BJ (cell line): ENCODE measurements around the gene MAFF. TPM values are rescaled to one million over a fixed set of nuclear protein-coding genes. Genes with fewer than 3 reads are reported as not detected.
A peak's percentile ranks its signal among the peaks of the same experiment; 100 is the strongest.

Experiments
- CTCF ChIA-PET: fragments of 350-600 bp; formaldehyde crosslinking; extraction: SDS; loops from one replicate; lab custom pipeline; 2021; ENCODE audit warnings: antibody characterized with exemption, inconsistent platforms; lab: Yijun Ruan, JAX
- POLR2A ChIA-PET: fragments of 300-600 bp; sonication (Branson Sonifier 250); formaldehyde crosslinking; extraction: SDS; loops from one replicate; lab custom pipeline; 2021; ENCODE audit warnings: antibody characterized with exemption; lab: Charles Lee
- DNase-seq: peaks from one replicate; pipeline ENCODE4 v3.0.0-alpha.2; 2011; ENCODE audit warnings: low read depth
- H3K27me3 ChIP-seq: 2 replicates; pipeline ENCODE4 v1.6.0; 2011; ENCODE audit warnings: low read length; ENCODE audit not compliant: control insufficient read depth, insufficient read depth
- H3K36me3 ChIP-seq: 2 replicates; pipeline ENCODE4 v1.5.1; 2011; ENCODE audit warnings: low read length; ENCODE audit not compliant: control insufficient read depth, insufficient read depth
- H3K4me3 ChIP-seq: 2 replicates; pipeline ENCODE4 v1.5.1; 2011; ENCODE audit warnings: low read depth, mild to moderate bottlenecking, control low read depth, low read length
- polyA plus RNA-seq: library from polyadenylated mRNA; depleted of rRNA; stranded (reverse); fragments of >200 nt; gene quantifications from 2 replicates; pipeline ENCODE4 v1.2.3, GENCODE V29; 2011
- TF ChIP-seq, protein P1 (sequence below): IDR thresholded peaks from 2 replicates; pipeline ENCODE4 v1.5.1; 2011; ENCODE audit warnings: low read depth, mild to moderate bottlenecking, control low read depth, inconsistent platforms, low read length, moderate library complexity; ENCODE audit not compliant: insufficient read depth

MAFF gene
- polyA plus RNA-seq, 1 experiment, result 14.8 TPM

DNA sequence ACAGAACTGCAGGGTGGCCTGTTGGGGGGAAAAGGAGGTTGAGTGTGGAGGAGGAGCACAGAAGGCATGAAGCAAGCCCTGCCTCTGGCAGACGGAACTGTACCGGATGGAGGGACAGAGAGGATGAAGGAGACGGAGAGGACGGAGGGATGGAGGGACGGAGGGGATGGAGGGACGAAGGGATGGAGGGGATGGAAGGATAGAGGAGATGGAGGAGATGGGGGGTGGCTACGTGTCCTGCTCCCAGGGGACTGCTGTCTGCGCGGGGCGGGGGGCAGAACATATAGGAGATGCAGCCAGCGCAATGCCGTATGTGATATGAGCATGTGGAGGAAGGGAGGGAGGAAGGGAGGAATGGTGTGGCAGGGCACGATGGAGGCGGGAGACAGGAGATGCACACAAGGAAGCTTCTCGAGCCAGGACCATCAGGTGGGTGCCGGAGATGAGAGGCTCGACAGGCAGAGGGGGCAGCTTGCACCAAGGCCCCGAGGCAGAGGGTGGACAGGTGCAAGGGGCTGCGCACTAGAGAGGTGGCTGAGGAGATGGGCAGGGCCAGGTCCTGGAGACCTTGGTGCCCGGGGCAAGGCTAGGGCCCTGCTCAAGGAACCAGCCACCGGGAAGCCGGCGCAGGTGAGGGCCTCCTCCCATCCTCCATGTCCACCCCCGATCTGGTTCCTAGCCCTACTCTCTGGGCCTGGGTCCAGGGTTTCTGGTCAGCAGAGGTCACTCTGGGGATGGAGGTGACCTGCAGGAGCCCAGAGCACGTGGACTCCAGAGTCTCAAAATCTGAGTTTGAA, 25.3 kb downstream of the MAFF start:
- Histone ChIP-seq H3K27me3 (no peaks in the 10 kb centered on the region), H3K4me3 (no peak overlapping the region), H3K36me3 (peaks cover 45% of the 10 kb centered on the region)
- DNase-seq, result no peak
- POLR2A ChIA-PET, result no interaction called here
- CTCF ChIA-PET, result interaction anchor here (1.7 kb wide), 1 partner anchor 15 kb away, joined by 3 read pairs; no protein-coding TSS in a partner anchor
- TF ChIP-seq, protein P1, sequence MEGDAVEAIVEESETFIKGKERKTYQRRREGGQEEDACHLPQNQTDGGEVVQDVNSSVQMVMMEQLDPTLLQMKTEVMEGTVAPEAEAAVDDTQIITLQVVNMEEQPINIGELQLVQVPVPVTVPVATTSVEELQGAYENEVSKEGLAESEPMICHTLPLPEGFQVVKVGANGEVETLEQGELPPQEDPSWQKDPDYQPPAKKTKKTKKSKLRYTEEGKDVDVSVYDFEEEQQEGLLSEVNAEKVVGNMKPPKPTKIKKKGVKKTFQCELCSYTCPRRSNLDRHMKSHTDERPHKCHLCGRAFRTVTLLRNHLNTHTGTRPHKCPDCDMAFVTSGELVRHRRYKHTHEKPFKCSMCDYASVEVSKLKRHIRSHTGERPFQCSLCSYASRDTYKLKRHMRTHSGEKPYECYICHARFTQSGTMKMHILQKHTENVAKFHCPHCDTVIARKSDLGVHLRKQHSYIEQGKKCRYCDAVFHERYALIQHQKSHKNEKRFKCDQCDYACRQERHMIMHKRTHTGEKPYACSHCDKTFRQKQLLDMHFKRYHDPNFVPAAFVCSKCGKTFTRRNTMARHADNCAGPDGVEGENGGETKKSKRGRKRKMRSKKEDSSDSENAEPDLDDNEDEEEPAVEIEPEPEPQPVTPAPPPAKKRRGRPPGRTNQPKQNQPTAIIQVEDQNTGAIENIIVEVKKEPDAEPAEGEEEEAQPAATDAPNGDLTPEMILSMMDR, result no peak

DNA sequence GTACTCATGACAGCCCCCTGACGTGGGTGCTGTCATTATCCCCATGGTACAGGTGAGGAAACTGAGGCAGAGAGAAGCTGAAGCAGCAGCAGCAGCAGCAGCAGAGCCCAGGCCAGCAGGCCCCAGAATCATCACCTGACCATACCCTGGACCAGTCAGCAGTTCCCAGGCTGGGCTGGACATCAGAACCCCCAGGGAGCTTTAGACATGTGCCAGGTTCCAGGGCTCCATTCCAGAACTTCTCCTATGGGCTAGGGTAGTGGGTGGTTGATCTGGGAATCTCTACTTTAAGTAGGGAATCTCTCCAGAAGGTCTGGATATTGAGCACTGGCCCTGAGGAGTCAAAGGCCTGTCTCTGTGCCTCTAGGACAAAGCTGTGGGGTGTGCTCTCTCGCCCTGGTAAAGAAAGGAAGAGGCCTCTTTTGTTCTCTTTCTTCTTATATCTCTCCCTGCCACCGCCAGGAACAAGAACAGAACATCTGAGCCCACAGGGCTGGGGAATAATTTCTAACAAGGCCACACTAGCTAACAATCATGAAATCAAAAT, 26.6 kb downstream of the MAFF start:
- ChIA-PET POLR2A (interaction anchor here (0.8 kb wide), 1 partner anchor 9 kb away, joined by 3 read pairs; no protein-coding TSS in a partner anchor), CTCF (interaction anchor here (0.9 to 3.5 kb wide), 6 partner anchors 9 to 159 kb away, joined by 3 to 18 read pairs (median 3); no protein-coding TSS in a partner anchor)
- H3K36me3 ChIP-seq, result peaks cover 45% of the 10 kb centered on the region
- H3K4me3 ChIP-seq, result no peak overlapping the region
- DNase-seq, result no peak
- TF ChIP-seq, protein P1, result no peak
- no peaks in the 10 kb centered on the region for H3K27me3 ChIP-seq

DNA sequence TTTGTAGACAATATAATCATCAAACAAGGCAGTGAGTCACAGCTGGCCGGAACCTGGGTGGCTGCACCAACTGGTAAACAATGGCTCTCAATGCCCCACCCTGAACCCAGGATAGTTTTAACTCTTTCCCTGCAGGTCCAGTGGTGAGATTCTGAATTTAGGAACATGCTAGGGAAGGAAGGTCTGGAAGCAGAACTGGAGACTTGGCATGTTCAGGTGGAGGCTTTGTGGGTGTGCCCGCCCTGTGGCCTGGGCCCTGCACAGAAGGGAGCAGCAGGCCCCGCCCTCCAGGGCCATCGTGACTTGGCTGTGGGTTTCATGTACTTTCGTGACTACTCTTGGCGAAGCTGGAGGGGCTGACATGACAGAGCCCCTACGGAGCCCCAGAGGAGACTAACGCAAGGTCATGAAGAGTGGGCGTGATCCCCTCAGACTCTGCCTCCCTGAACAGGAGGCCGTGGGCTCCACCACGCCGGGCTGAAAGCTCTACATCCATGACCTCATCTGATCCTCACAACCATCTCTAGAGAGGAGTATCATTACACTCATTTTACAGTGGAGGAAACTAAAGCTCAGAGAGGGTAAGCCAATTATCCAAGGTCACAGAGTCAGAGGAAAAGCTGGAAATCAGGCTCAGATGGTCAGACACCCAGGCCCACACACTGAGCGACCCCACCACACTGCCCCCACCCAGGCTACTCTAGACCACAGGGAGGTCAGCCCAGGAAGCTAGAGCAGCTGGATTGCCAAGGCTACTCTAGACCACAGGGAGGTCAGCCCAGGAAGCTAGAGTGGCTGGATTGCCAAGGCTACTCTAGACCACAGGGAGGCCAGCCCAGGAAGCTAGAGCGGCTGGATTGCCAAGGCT, 27.3 kb downstream of the MAFF start:
- no peak overlapping the region for H3K4me3 ChIP-seq
- POLR2A ChIA-PET, result interaction anchor here (0.6 to 0.8 kb wide), 3 partner anchors 9 to 943 kb away, joined by 3 to 12 read pairs (median 3); no protein-coding TSS in a partner anchor
- peak; percentile 35 for DNase-seq
- H3K36me3 ChIP-seq, result peaks cover 43% of the 10 kb centered on the region
- TF ChIP-seq, protein P1, result no peak
- no peaks in the 10 kb centered on the region for H3K27me3 ChIP-seq
- CTCF ChIA-PET, result interaction anchor here (0.9 to 3.5 kb wide), 8 partner anchors 9 to 159 kb away, joined by 3 to 18 read pairs (median 3); no protein-coding TSS in a partner anchor

DNA sequence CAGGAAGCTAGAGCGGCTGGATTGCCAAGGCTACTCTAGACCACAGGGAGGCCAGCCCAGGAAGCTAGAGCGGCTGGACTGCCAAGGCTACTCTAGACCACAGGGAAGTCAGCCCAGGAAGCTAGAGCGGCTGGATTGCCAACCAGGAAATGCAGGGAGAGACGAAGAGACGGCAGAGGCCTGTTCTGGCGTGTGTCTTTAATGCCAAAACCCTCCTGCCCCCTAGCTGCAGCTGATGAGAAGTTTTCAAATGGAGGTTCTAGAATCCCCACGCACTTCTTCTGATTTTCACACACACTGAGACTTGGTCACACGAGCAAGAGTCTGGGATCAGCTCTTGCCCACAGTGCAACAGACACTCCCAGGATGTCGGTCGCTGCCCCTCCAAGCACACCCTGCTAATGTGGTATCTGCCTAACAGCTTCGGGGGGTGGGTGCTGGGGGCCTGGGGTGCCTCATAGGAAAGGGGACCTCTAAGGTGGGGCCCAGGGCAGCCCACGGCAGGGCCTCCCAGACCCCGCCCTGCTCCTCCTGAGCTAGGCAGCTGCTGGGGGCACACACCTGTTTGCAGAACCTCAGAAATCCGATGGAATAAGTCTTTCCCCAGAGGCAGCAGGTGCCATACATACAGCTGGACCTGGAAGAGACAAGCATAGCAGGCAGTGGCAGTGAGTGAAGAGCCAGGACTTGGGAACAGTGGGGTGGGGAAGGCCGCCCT, 28.5 kb downstream of the MAFF start:
- ChIA-PET POLR2A (interaction anchor here (0.6 kb wide), 2 partner anchors 21 to 942 kb away, joined by 3 to 12 read pairs; no protein-coding TSS in a partner anchor), CTCF (interaction anchor here (1.3 to 3.5 kb wide), 4 partner anchors 8 to 124 kb away, joined by 3 to 18 read pairs (median 5); no protein-coding TSS in a partner anchor)
- H3K4me3 ChIP-seq, result no peak overlapping the region
- TF ChIP-seq, protein P1, result peak; percentile 32
- DNase-seq, result no peak
- H3K27me3 ChIP-seq, result no peaks in the 10 kb centered on the region
- peaks cover 50% of the 10 kb centered on the region for H3K36me3 ChIP-seq
